ENCODE results near the gene TBCCD1. TPM values are rescaled to one million over a fixed set of nuclear protein-coding genes. Genes with fewer than 3 reads are reported as not detected.

The TBCCD1 gene
- total RNA-seq, 1 experiment from 2014 or later = 7.4 TPM

GRCh38 chr3:186593862-186594261 lies 26.7 kb upstream of the TBCCD1 start:
- no peaks in the 10 kb centered on the region for H3K23me2 ChIP-seq (ENCODE audit: insufficient read length, low read depth, low read length, poor library complexity, severe bottlenecking)
- H3K18ac ChIP-seq (ENCODE audit: insufficient read length, low read depth, low read length) = no peak overlapping the region
- Mint-ChIP-seq H3K27me3 (ENCODE audit: low read depth) (peaks cover 3% of the 10 kb centered on the region; the same call in 1 of the 2 replicates), H3K9me3 (peaks cover 0 to 3% of the 10 kb centered on the region in 2 experiments; a peak in 1 of 5 replicates), H3K36me3 (ENCODE audit: insufficient read depth in 1 of 3, low read depth in 3 of 3) (no peaks in the 10 kb centered on the region), H3K4me1 (peaks cover 6% of the 10 kb centered on the region in 2 experiments), H3K27ac (no peak overlapping the region), H3K4me3 (no peak overlapping the region)
- no peak overlapping the region for H3K4ac ChIP-seq (ENCODE audit: low read depth, low read length)
- no peak overlapping the region for H2BK20ac ChIP-seq (ENCODE audit: low read depth, low read length, poor library complexity, severe bottlenecking)
- no CpG with 5 or more reads among the region's 3 CpGs for WGBS (ENCODE audit: extremely low coverage, insufficient read length, low lambda C conversion rate)
- TF ChIP-seq CTCF (conservative IDR thresholded peaks at IDR 0.05) = no peak
- H2BK15ac ChIP-seq (ENCODE audit: low read depth, low read length) = no peak overlapping the region
- H3K14ac ChIP-seq (ENCODE audit: insufficient read depth, low read length) = no peak overlapping the region
- no peak overlapping the region for H3K27ac ChIP-seq (ENCODE audit: insufficient read length, low read depth, low read length)
- no peak overlapping the region for H2BK5ac ChIP-seq (ENCODE audit: insufficient read length, low read length)
- H3K9ac ChIP-seq (ENCODE audit: extremely low read depth, insufficient read length, low read length) = no peak overlapping the region
- no peak overlapping the region for H2BK120ac ChIP-seq (ENCODE audit: low read depth, low read length, poor library complexity, severe bottlenecking)
- H2AFZ ChIP-seq (ENCODE audit: low read length) = no peak overlapping the region
- H2AK5ac ChIP-seq (ENCODE audit: insufficient read length, low read length) = no peak overlapping the region
- no peaks in the 10 kb centered on the region for H4K20me1 ChIP-seq (ENCODE audit: control insufficient read depth, insufficient read depth, insufficient read length)
- no peaks in the 10 kb centered on the region for H3K79me2 ChIP-seq (ENCODE audit: insufficient read depth, low read length)
- H2BK12ac ChIP-seq (ENCODE audit: insufficient read length, low read depth, low read length) = no peak overlapping the region
- H3K4me1 ChIP-seq (ENCODE audit: insufficient read depth, low read length) = no peaks in the 10 kb centered on the region
- no peak overlapping the region for H4K8ac ChIP-seq (replicated peaks; ENCODE audit: insufficient read length, low read depth, low read length)
- no peaks in the 10 kb centered on the region for H3K9me3 ChIP-seq (ENCODE audit: control insufficient read depth, low read depth, low read length)
- H3K23ac ChIP-seq (ENCODE audit: insufficient read length, low read depth, low read length) = no peak overlapping the region
- H3K27me3 ChIP-seq (ENCODE audit: insufficient read depth, low read length) = no peaks in the 10 kb centered on the region
- no peak for DNase-seq
- H3K56ac ChIP-seq (ENCODE audit: insufficient read length, low read depth, low read length) = no peak overlapping the region
- no peak overlapping the region for H3T11ph ChIP-seq (ENCODE audit: low read length)
- H4K91ac ChIP-seq (ENCODE audit: insufficient read length, low read depth, low read length) = no peak overlapping the region
- H3K4me2 ChIP-seq (ENCODE audit: insufficient read depth, insufficient read length, low read length) = no peak overlapping the region
- no peaks in the 10 kb centered on the region for H3K79me1 ChIP-seq (ENCODE audit: insufficient read depth, low read depth, low read length, poor library complexity, severe bottlenecking)
- no peak overlapping the region for H4K5ac ChIP-seq (ENCODE audit: insufficient read length, low read depth, low read length)

All from H9 (cell line).